GM19043 (cell line): ENCODE results near the gene GBGT1.
A peak's percentile ranks its signal among the peaks of the same experiment; 100 is the strongest.

ENCODE experiments used
- ATAC-seq: cut with Tn5 transposase; IDR thresholded peaks from one replicate; pipeline ENCODE4 v1.9.1; 2021; ENCODE audit warnings: low read depth; ENCODE audit not compliant: unreplicated experiment

GBGT1 gene

GRCh38 chr9:133144904-133145851 lies 18.5 kb downstream of the GBGT1 start:
- no peak for ATAC-seq

- no peak for ATAC-seq
Measured at GRCh38 chr9:133144142-133144903, 19.4 kb downstream of the GBGT1 start.

- no peak for ATAC-seq
Measured at GRCh38 chr9:133143639-133144141, 20.0 kb downstream of the GBGT1 start.

GRCh38 chr9:133142684-133143622 lies 20.8 kb downstream of the GBGT1 start:
- ATAC-seq, result no peak

- no peak for ATAC-seq
Measured at GRCh38 chr9:133141833-133142595, 21.7 kb downstream of the GBGT1 start.

- ATAC-seq, result no peak
Measured at GRCh38 chr9:133140606-133141005, 23.1 kb downstream of the GBGT1 start.

- ATAC-seq, result no peak
Measured at GRCh38 chr9:133140174-133140505, 23.6 kb downstream of the GBGT1 start.

- ATAC-seq, result no peak
Measured at GRCh38 chr9:133139246-133140173, 24.2 kb downstream of the GBGT1 start.

GRCh38 chr9:133137451-133138231 lies 26.1 kb downstream of the GBGT1 start:
- no peak for ATAC-seq

GRCh38 chr9:133135146-133135745 lies 28.5 kb downstream of the GBGT1 start:
- no peak for ATAC-seq

- ATAC-seq, result no peak
Measured at GRCh38 chr9:133134388-133135145, 29.1 kb downstream of the GBGT1 start.

- ATAC-seq, result peak; percentile 90
Measured at GRCh38 chr9:133133681-133134387, 29.9 kb downstream of the GBGT1 start.

- no peak for ATAC-seq
Measured at GRCh38 chr9:133132174-133132573, 31.5 kb downstream of the GBGT1 start.

GRCh38 chr9:133131506-133131905 lies 32.2 kb downstream of the GBGT1 start:
- no peak for ATAC-seq

GRCh38 chr9:133130685-133131244 lies 32.9 kb downstream of the GBGT1 start:
- peak; percentile 37 for ATAC-seq
